Stimulated activated CD4-positive, alpha-beta T cell treated with anti-CD3 and anti-CD28 coated beads, Interleukin-2, amount 100 ng/mL, for 24 hours (primary cell): ENCODE data around the gene OXSR1.
"Not testable (repeated sequence)": the region's sequence is repeated elsewhere in the genome, so short reads cannot be mapped to it uniquely, and the experiment has no call there.

Source experiments
- DNase-seq, 2 donors: peaks; one replicate each; pipeline ENCODE4 v3.0.0-alpha.2; 2020

The OXSR1 gene

DNA sequence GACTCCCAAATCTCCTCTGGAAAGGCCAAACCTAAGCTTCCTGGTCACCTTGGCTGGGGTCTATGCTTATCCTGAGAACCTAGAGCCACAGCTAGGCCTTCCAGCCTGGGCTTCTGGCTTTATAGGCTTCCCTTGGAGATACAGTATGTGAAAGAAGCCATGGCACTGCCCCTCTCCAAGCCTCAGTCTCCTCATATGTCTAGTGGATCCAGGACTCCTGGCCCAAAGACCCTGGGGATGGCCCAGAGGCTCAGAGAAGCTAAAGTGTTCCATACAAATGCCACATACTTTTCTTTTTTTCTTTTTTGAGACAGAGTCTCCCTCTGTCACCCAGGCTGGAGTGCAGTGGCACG is 37.1 kb upstream of the OXSR1 start:
- DNase-seq = peak in 1 of 2 donors; percentile 12

GRCh38 chr3:38129058-38129457 is 36.3 kb upstream of the OXSR1 start:
- no peak for DNase-seq

- no peak for DNase-seq
Observed at GRCh38 chr3:38130631-38131065, 34.7 kb upstream of the OXSR1 start.

GRCh38 chr3:38131621-38132369 is 33.5 kb upstream of the OXSR1 start:
- DNase-seq = peak; percentile 41 to 42

DNA sequence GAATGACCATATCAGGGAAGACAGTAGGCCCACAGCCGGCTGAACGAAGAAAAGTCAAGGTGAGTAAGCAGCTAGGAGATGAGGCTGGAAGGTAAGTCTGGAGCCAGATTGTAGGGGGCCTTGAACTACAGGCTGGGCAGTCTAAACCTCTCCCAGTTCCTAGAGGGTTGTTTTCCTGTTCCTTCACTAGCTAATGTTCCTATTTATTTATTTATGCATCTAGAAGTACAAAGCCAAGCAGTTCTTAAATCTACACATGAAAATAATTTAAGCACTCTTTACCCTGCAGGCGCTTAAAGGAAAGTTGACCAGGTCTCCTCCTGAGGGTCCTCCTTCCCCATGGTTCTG is 32.2 kb upstream of the OXSR1 start:
- no peak for DNase-seq

- no peak for DNase-seq
Observed at GRCh38 chr3:38133557-38134405, 31.6 kb upstream of the OXSR1 start.

DNA sequence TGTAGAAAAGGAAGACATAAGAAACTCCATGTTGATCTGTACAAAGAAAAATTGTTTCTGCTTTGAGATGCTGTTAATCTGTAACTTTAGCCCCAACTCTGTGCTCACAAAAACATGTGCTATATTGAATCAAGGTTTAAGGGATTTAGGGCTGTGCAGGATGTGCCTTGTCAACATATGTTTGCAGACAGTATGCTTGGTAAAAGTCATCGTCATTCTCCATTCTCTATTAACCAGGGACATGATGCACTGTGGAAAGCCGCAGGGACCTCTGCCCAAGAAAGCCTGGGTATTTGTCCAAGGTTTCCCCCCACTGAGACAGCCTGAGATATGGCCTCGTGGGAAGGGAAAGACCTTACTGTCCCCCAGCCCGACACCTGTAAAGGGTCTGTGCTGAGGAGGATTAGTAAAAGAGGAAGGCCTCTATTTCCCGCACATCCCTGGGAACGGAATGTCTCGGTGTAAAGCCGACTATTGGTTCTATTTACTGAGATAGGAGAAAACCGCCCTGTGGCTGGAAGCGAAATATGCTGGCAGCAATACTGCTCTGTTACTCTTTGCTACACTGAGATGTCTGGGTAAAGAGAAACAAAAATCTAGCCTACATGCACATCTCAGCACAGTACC is 30.7 kb upstream of the OXSR1 start:
- not testable (repeated sequence) for DNase-seq

- DNase-seq = not testable (repeated sequence)
Observed at GRCh38 chr3:38135621-38136277, 29.6 kb upstream of the OXSR1 start.

GRCh38 chr3:38136393-38136776 is 29.0 kb upstream of the OXSR1 start:
- DNase-seq = peak; percentile 24 to 30

GRCh38 chr3:38136777-38137614 is 28.3 kb upstream of the OXSR1 start, which contains the start of gene ACAA1:
TSS of gene ACAA1 (minus strand) at chr3:38137127. CDS start at chr3:38137035, 92 bp downstream.
- DNase-seq = peak; percentile 98 to 99

GRCh38 chr3:38137615-38138348 is 27.6 kb upstream of the OXSR1 start:
- DNase-seq = peak; percentile 27 to 36

DNA sequence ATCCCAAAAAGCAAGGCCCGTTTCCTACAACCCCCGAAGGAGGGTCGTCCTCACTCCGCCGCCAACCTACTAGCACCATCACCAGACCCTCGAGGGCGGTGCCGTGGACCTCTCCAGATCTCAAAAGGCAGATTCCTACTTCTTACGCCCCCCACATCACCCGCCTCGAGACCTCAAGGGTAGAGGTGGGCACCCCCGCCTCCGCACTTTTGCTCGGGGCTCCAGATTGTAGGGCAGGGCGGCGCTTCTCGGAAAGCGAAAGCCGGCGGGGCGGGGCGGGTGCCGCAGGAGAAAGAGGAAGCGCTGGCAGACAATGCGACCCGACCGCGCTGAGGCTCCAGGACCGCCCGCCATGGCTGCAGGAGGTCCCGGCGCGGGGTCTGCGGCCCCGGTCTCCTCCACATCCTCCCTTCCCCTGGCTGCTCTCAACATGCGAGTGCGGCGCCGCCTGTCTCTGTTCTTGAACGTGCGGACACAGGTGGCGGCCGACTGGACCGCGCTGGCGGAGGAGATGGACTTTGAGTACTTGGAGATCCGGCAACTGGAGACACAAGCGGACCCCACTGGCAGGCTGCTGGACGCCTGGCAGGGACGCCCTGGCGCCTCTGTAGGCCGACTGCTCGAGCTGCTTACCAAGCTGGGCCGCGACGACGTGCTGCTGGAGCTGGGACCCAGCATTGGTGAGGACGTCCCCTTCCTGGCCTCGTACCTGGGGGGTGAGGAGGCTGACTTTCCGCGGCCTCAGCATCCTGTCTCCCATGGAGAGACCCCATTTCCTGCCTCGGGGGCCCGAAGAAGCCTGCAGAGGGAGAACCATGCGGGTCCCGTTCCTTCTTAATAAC is 26.8 kb upstream of the OXSR1 start, which contains the start of gene MYD88:
Gene MYD88, plus strand, starts transcription at position 313 of the 842 bp plus-strand sequence. Its CDS starts 40 bp downstream, at position 353.
- DNase-seq = peak; percentile 84 to 87

DNA sequence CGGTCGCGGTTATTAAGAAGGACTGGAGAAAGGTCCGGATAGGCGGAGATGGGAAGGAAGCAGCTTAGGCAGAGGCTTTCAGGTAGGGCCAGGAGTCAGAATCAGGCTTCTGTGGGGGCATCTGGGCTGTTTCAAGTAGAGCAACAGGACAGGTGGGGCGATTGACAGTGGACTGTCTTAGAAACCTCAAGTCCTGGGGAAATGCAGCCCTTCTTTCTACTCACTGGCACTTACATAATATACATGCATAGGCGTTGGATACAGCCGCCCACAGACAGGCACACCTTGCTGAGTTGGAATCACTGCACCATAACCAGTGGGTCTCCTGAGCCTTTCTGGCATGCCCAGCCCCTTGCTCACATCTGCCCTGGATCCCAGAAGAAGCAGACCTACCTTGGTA is 26.1 kb upstream of the OXSR1 start:
- no peak for DNase-seq

DNA sequence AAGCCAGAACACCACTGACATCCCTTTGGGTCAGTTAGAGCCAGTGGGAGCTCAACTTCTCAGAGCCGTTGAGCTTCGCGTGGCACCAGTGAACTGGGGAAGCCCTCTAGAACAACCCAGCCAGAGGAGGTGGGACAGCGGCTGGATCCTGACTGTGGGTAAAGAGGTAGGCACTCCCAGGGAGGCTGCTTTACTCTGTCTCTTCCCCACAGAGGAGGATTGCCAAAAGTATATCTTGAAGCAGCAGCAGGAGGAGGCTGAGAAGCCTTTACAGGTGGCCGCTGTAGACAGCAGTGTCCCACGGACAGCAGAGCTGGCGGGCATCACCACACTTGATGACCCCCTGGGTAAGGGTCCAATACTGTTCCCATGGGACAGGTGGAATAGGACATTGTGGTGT is 25.7 kb upstream of the OXSR1 start:
- peak in 1 of 2 donors; percentile 16 for DNase-seq

DNA sequence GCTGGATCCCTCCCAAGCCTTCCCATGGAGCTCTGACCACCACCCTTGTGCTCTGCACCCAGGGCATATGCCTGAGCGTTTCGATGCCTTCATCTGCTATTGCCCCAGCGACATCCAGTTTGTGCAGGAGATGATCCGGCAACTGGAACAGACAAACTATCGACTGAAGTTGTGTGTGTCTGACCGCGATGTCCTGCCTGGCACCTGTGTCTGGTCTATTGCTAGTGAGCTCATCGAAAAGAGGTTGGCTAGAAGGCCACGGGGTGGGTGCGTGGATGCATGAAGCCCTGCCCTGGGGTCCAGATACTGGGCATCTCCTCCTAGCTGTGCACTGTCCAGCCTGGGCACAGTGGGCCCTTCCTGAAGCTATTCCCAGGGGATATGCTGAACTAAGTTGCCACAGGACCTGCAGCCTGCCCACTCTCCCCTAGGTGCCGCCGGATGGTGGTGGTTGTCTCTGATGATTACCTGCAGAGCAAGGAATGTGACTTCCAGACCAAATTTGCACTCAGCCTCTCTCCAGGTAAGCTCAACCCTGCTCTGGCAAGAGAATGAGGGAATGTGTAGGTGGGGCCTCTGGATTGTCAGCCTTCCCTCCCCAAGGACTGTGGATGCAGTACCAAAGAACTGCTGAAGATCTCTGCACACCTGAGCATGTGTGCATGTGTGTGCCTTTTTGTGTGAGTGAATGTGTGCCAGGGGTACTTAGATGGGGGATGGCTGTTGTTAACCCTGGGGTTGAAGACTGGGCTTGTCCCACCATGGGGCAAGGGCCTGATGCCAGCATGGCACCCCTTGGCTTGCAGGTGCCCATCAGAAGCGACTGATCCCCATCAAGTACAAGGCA is 24.8 kb upstream of the OXSR1 start:
- DNase-seq = peak in 1 of 2 donors; percentile 18

DNA sequence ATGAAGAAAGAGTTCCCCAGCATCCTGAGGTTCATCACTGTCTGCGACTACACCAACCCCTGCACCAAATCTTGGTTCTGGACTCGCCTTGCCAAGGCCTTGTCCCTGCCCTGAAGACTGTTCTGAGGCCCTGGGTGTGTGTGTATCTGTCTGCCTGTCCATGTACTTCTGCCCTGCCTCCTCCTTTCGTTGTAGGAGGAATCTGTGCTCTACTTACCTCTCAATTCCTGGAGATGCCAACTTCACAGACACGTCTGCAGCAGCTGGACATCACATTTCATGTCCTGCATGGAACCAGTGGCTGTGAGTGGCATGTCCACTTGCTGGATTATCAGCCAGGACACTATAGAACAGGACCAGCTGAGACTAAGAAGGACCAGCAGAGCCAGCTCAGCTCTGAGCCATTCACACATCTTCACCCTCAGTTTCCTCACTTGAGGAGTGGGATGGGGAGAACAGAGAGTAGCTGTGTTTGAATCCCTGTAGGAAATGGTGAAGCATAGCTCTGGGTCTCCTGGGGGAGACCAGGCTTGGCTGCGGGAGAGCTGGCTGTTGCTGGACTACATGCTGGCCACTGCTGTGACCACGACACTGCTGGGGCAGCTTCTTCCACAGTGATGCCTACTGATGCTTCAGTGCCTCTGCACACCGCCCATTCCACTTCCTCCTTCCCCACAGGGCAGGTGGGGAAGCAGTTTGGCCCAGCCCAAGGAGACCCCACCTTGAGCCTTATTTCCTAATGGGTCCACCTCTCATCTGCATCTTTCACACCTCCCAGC is 24.0 kb upstream of the OXSR1 start:
- peak in 1 of 2 donors; percentile 14 for DNase-seq

GRCh38 chr3:38141952-38142273 is 23.4 kb upstream of the OXSR1 start:
- DNase-seq = peak in 1 of 2 donors; percentile 14

DNA sequence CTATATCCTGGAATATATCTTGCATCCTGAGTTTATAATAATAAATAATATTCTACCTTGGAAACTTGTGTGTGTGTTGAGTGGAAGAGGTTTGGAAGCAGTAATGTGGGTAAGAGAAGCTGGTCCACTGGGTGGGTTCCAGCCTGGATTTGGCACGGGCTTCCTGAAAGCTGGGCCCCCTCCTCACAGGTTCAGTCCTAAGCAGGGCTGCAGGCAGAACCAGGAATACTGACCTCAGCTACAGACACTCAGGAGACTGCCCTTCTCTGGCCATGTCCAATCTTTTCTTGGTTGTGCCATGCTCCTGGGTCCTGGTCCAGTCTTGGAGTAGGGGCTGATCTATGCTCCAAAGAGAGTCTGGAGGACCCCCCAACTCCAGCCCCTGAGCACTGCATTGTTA is 22.4 kb upstream of the OXSR1 start:
- DNase-seq = peak in 1 of 2 donors; percentile 14

GRCh38 chr3:38143511-38143910 is 21.8 kb upstream of the OXSR1 start:
- DNase-seq = peak in 1 of 2 donors; percentile 3
